HepG2 (cell line): ENCODE results near the gene ARHGAP26.

Experiments used
- SMAD1 ChIP-seq: sonication (generic); formaldehyde crosslinking; IDR thresholded peaks from 2 replicates; pipeline ENCODE4 v1.4.0; 2020; ENCODE audit warnings: missing genetic modification reagents, low read depth, mild to moderate bottlenecking, borderline replicate concordance
- TOE1 ChIP-seq: sonication (generic); formaldehyde crosslinking; IDR thresholded peaks from 2 replicates; pipeline ENCODE4 v1.4.0; 2020; ENCODE audit warnings: mild to moderate bottlenecking, missing genetic modification reagents
- ZBTB8A ChIP-seq: sonication (generic); formaldehyde crosslinking; IDR thresholded peaks from 2 replicates; pipeline ENCODE4 v1.4.0; 2020; ENCODE audit warnings: mild to moderate bottlenecking, low read depth, missing genetic modification reagents, borderline replicate concordance
- TF ChIP-seq, protein P1 (sequence below), 2 experiments: sonication (generic) in 1 of 2; formaldehyde crosslinking in 1 of 2; IDR thresholded peaks; 2 replicates each; pipeline versions ENCODE4 v1.4.0 to v1.6.1; 2018 to 2020; ENCODE audit warnings: missing genetic modification reagents in 2 of 2, borderline replicate concordance in 1 of 2, low read depth in 1 of 2, mild to moderate bottlenecking in 1 of 2, missing biosample characterization in 1 of 2

DNA sequence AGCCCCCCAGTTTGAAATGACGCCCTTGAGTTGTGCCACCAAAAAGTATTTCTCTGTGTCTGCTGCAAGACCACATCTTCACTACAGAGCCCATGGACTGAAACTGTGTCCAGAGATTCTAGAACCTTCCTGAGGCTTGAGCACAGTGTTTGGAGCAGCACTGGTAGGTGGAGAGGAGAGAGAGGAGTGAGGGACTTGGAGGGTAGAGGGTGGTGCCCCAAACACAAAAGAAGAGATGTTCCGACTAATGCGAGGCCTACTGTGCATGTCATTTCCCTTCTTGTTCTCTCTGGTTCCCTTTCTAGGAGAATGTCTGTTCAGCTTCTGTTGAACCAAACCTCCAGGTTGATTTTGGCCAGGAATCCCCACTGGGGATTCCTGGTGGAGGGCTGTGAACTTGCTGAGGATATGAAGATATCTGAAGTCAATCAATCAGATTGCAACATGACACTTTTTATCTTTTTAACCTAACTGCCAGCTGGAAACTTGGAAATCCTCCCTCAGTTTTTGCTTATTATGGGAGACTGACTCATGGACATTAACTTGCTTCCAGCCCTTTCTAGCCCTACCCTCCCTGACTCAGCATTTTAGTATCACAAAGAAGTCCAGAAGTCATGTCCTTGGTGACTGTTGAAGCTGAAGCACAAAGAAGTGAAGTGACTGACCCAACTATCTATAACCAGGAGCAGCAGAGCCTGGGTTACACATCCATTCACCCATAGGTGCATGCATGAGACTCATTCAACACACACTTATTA, 478.8 kb downstream of the ARHGAP26 start:
- TF ChIP-seq ZBTB8A (CRISPR knock-in tag) (no peak), SMAD1 (no peak), TOE1 (CRISPR knock-in tag) (no peak)
- TF ChIP-seq, protein P1, sequence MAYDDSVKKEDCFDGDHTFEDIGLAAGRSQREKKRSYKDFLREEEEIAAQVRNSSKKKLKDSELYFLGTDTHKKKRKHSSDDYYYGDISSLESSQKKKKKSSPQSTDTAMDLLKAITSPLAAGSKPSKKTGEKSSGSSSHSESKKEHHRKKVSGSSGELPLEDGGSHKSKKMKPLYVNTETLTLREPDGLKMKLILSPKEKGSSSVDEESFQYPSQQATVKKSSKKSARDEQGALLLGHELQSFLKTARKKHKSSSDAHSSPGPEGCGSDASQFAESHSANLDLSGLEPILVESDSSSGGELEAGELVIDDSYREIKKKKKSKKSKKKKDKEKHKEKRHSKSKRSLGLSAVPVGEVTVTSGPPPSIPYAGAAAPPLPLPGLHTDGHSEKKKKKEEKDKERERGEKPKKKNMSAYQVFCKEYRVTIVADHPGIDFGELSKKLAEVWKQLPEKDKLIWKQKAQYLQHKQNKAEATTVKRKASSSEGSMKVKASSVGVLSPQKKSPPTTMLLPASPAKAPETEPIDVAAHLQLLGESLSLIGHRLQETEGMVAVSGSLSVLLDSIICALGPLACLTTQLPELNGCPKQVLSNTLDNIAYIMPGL (CRISPR knock-in tag; IDR thresholded peaks at IDR 0.05; ENCODE audit: borderline replicate concordance in 1 of 2, low read depth in 1 of 2) = no peak
